NK-92 treated with Interleukin-12 subunit alpha and Interleukin-12 subunit beta, amount 100 ng/mL, for 24 hours (cell line): ENCODE measurements around the gene ATP6V1B1.

Source experiments
- DNase-seq: peaks from one replicate; lab custom pipeline; 2025; lab: John Stamatoyannopoulos, UW

Gene ATP6V1B1

DNA sequence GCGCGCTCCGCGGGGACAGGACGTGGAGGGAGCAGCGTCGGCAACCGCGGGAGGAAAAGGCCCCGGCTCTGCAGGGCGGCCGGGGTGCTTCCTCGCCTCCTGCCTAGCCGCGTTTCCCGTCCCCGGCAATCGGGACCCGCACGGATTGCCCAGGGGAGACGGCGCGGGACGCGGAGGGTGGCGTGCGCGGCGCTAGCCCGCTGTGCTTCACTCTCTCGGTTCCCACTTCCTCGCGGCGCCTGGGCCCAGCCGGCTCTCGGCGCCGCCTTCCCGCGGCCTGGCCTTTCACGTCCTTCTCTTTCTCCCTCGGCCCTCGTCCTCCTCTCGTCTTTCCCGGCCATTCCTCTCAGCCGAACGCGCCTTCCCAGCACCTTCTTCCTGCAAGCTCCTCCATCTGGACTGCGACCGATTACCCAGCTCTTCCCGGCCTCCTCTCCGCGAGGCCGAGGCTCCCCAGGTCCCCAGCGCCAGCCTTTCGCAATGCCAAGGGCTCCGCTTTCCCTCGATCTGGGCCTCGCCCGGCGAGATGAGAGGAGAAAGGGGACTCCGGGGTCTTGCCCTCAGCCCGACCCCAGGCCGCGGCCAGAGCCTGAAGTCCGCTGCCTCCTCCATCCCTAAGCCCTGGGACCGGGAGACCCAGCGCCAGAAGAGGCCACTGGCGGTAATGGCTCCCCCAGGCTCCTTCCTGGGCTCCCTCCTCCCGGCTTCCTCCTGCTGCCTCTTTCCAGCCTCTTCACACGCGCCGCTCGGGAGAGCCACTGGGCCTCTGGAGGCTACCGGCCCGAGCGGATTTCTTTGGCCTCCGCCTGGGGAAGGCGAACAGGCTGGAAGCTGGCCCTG is 34.3 kb upstream of the ATP6V1B1 start:
- no peak for DNase-seq

- DNase-seq, result no peak
These were observed 33.6 kb upstream of the ATP6V1B1 start for GRCh38 chr2:70902067-70902442.

- no peak for DNase-seq
These were observed 33.1 kb upstream of the ATP6V1B1 start for GRCh38 chr2:70902579-70902978.

GRCh38 chr2:70903171-70903570 is 32.5 kb upstream of the ATP6V1B1 start:
- no peak for DNase-seq

DNA sequence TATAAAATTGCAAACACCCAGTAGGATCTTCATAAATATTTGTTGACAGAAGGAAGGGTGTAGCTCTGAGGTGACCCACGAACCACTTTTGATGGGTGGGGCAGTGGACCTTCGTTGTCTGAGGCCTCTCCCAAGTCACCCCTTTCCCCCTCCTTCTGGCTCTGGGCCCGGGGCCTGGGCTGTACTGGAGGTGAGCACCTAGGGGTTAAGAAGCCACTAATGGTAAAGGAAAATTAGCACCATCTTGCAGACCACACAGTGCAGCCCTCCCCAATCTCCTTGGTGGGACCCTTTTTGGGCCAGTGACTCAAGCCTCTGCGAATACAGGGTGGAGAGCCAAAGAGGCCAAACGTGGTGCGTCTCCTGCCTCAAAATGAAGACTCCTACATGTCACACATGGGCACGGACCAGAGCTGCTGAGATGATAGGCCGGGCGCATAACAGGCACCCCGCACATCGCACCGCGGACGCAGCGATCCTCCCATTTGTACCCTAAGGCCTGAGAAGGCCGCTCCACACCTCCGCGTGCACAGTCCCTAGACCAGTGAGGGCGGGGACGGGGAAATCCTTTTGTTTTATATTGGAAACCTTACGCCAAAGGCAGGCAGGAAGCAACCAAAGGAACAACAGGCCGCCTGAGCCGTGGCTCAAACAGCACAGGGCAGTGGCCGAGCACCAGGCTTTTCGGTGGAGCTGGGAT is 31.9 kb upstream of the ATP6V1B1 start:
- DNase-seq, result no peak

GRCh38 chr2:70904371-70905216 is 31.1 kb upstream of the ATP6V1B1 start:
- DNase-seq, result no peak

DNA sequence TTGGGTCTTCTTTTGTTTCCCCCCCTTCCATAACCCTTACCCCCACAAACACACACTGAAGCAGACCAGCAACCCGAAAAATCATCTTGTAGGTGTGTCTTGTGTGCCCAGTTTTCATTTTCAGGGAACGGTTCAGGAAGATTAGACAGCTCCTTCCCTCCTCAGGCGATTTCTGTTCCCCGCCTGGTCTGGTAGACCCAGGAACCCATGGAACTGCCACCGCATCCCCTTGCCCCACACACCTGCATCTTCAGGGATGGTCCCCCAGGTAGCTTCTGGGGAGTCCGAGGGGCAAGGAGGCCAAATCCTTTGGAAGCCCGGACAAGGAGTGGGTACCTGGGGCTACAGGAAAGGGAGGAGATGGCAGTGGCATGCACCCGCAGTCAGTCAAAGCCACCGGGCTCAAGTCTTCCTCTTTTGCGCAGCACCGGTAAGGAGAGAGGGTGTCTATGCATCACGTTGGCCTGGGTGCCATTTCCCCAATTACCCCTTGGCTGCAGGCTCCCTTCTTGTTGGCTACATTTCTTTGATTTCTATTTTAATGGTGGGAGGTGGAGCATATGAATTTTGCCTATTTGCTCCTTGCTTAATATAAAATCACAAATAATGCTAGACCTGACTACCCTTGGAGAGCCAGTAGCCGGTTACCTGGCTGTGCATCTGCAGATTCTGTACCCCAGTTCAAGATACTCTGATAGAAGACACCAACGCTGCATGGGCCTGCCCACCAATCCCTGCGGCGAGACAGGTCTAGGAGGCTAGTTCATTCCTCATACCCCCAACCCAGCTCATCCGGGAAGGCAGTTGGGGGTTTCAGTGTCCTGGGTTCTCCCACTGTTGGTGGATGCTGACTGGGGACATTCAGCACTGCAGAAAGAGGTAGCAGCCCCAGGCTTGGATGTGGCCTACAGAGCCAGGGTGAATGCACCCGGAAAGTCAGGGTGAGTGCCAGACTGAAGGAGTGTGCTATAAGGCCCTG is 30.0 kb upstream of the ATP6V1B1 start:
- no peak for DNase-seq

DNA sequence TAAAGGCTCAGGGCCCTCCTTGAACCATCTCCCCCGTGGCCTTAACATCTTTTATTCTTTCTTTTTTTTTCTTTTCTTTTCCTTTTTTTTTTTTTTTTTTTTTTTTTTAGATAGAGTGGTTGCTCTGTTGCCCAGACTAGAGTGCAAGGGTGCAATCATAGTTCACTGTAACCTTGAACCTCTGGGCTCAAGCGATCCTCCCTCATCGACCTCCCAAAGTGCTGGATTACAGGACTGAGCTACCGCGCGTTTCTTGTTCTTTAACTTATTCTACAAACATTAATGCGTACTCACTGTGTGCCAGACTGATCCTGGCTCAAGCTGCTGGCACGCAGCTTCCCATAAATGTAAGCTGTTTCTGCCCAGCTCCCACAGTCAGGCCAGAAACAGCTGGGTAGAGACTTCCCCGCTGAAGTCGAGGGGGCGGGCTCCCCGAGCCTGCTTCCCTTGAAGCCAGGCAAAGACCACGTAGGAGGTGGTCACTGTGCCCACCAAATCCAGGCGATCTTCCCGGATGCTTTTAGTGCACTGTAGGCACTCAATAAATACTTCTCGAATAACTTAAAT is 29.2 kb upstream of the ATP6V1B1 start:
- no peak for DNase-seq

- no peak for DNase-seq
These were observed 28.3 kb upstream of the ATP6V1B1 start for GRCh38 chr2:70907130-70908057.

DNA sequence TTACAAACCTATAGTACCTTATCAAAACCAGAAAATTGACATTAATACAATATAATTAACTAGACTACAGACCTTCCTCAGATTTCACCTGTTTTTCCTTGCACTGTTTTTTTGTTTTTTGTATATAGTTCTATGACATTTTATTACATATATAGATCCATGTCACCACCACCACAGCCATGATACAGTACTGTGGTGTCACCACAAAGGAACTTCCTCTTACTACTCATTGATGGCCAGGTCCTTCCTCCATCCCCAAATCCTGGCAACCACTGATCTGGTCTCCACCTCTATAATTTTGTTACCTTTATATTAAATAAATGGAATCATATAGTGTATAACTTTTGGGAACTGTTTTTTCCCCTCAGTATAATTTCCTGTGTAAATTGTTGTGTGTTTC is 19.4 kb upstream of the ATP6V1B1 start:
- DNase-seq, result no peak

DNA sequence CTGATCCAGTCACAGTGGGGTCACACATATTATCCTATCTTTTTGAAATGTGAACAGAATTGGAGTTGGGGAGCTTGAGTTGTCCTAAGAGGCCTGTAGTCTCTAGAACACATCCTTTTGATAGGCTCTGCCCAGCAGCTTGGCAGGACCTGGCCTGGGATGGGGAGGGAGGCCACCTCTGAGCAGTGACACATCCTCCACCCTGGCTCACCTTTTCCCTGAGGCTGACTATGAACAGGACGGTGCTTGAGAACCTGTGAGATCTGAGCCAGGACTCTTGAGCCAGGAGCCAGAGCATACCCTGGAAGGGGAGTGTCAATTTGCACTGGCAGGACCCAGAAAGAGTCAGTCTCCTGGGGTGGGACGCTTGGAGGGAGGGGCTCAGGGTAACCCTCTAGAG is 17.7 kb upstream of the ATP6V1B1 start:
- no peak for DNase-seq

- peak; percentile 42 for DNase-seq
These were observed 15.9 kb upstream of the ATP6V1B1 start for GRCh38 chr2:70919672-70920366.

DNA sequence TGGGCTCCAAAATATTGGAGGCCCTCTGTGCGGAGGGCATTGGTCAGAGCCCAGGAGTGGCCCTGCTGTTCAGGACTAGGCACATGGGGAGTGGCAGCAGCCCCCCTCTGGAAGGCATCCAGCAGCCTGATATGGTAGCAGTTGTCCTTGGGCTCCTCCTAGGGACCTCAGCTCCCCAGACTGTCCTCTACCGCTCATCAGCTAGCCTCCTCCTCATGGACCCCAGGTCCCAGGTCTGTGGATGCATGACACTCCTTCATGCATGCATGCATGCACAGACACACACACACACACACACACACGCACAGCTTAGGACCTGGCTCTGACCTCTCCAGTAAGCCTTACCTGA is 15.4 kb upstream of the ATP6V1B1 start:
- no peak for DNase-seq

DNA sequence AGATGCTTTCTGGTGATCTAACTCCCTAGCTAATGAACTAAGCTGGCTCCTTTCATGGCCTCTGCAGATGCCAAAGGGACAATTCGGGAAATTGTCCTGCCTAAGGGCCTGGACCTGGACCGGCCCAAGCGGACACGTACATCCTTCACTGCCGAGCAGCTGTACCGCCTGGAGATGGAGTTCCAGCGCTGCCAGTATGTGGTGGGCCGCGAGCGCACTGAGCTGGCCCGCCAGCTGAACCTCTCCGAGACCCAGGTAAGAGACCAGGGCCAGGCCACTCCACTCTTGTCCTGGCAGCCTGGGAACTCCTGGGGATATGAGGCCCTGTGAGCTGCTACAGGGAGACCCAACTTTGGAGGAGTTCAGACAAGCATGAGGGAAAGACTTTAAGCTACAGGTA is 14.7 kb upstream of the ATP6V1B1 start:
- DNase-seq, result no peak

DNA sequence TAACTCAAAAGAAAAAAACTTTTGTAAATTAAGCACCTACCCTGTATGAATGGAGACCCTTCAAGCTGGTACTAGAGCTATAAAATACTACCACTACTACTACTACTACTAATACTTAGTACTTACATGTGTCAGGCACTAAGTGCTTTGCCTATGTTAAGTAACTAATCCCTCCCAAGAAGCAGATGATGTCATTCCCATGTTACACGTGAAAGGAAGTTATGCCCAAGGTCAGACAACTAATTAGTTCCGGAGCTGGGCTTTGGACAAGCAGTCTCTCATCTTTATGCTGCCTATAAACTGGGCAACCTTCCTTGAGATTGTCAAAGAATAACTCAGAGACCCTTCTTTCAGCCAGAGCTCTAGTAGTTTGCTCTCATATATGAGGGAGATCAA is 13.9 kb upstream of the ATP6V1B1 start:
- DNase-seq, result no peak

GRCh38 chr2:70922235-70923234 is 13.2 kb upstream of the ATP6V1B1 start:
- no peak for DNase-seq

DNA sequence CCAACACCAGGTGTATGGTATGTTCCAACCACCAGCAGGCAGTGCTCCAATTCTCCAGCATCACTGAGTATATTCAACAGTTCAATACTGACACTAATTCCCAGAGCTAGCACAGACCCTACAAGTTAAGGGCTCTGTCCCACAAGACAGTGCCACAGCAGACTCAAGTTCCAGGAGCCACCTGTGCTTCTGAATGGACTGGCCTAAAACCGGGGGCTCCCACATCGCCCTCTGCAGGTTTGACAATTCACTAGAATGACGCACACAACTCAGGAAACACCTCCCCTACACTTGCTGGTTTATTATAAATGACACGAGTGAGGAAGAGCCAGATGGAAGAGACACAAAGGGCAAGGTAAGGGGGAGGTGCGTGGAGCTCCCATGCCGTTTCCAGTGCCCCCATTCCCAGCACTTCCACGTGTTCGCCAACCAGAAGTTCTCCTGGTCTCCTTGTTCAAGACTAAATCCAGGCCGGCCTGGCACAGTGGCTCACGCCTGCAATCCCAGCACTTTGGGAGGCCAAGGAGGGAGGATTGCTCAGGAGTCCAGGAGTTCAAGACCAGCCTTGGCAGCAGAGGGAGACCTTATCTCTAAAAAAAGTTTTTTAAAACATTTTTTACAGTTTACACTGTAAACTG is 12.2 kb upstream of the ATP6V1B1 start:
- DNase-seq, result no peak

DNA sequence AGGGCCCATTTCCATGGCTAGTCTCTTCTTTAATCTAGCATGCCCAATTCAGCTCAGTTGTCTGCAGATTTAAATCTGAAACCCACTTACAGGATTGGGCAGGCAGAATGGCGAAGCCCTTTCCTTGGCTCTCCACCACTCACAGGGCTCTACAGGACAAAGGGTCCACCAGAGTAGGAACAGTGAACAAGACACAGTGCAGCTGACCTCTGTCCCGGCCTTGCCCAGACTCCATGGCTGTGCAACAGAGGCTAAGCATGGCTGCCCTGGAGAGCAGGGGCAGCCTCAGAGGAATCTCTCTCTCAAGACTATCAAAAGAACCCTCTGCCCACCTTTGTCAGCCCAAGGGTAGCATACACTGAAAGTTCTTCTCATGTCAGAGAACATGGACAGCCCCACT is 9.7 kb upstream of the ATP6V1B1 start:
- DNase-seq, result no peak
